ENCODE data around the gene HTT. TPM values are rescaled to one million over a fixed set of nuclear protein-coding genes. Genes with fewer than 3 reads are reported as not detected.

HTT gene
- total and polyA plus RNA-seq, 2 of the 8 experiments (the other 6 are each of a cell fraction or from before 2014, with no cell fraction given): 24.0 to 71.0 TPM

DNA sequence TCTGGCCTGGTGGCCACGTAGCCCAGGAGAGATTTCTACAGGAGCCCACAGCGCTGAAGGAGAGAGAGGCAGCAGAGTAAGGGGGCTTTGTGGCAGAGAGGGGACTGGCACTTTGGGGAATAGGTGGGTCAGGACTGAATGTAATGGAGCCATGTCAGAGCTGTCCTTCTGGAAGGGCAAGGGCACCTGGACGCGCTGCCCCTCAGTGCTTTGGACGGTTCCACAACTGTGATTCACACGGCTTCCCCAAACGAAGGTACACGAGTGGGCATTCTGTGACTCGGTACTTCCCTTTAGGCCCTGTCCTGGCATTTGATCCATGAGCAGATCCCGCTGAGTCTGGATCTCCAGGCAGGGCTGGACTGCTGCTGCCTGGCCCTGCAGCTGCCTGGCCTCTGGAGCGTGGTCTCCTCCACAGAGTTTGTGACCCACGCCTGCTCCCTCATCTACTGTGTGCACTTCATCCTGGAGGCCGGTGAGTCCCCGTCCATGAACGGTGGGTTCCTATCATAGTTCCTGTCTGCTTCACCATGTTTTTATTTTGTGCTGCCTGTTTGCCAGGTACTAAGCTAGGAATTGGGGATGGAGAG is 139.3 kb downstream of the HTT start:
- peaks cover 38 to 72% (median 62%) of the 10 kb centered on the region in 4 experiments for H3K36me3 ChIP-seq (ENCODE audit: control insufficient read depth in 2 of 4, insufficient read depth in 4 of 4, low read length in 3 of 4)
- WGBS, 2 experiments (ENCODE audit: extremely low coverage in 1 of 2, insufficient coverage in 1 of 2, insufficient read length in 1 of 2, insufficient replicate concordance in 2 of 2, low coverage in 1 of 2, low lambda C conversion rate in 2 of 2, missing lambda C conversion rate in 1 of 2): 91% methylated on average over 15 of the region's 15 CpGs; no CpG with 5 or more reads in 1 of the 2 experiments
- TF ChIP-seq TAF7 (optimal IDR thresholded peaks at IDR 0.05; ENCODE audit: borderline replicate concordance, low read depth, low read length): no peak
- TF ChIP-seq SP2 (IDR thresholded peaks at IDR 0.05; ENCODE audit: low read length): no peak
- TF ChIP-seq HDAC6 (IDR thresholded peaks at IDR 0.05; ENCODE audit: low read depth, low read length): no peak
- TF ChIP-seq YY1 (IDR thresholded peaks at IDR 0.05; ENCODE audit: low read depth, low read length): no peak
- TF ChIP-seq PHF8 (conservative IDR thresholded peaks at IDR 0.05; ENCODE audit: low read depth, low read length): no peak
- TF ChIP-seq SRF (IDR thresholded peaks at IDR 0.05; ENCODE audit: low read depth, low read length): no peak
- no peak for TF ChIP-seq BCL11A (IDR thresholded peaks at IDR 0.05; ENCODE audit: low read depth in 2 of 2, low read length in 2 of 2)
- no peak for TF ChIP-seq CEBPB (IDR thresholded peaks at IDR 0.05; ENCODE audit: low read depth, low read length)
- no peak for TF ChIP-seq RXRA (IDR thresholded peaks at IDR 0.05; ENCODE audit: insufficient read depth, low read depth, low read length)
- TF ChIP-seq, protein P1, sequence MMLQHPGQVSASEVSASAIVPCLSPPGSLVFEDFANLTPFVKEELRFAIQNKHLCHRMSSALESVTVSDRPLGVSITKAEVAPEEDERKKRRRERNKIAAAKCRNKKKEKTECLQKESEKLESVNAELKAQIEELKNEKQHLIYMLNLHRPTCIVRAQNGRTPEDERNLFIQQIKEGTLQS (IDR thresholded peaks at IDR 0.05; ENCODE audit: insufficient read depth, low read depth, low read length): no peak
- TF ChIP-seq SUZ12 (IDR thresholded peaks at IDR 0.05; ENCODE audit: low read length): no peak

More for the DNA sequence above, 139.3 kb downstream of the HTT start:
- Histone ChIP-seq H3K79me2 (ENCODE audit: control insufficient read depth in 1 of 2, insufficient read depth in 2 of 2, low read length in 2 of 2) (no peaks in the 10 kb centered on the region), H3K4ac (replicated peaks; ENCODE audit: insufficient read length, low read depth, low read length) (no peak overlapping the region), H4K5ac (ENCODE audit: insufficient read length, low read depth, low read length) (no peak overlapping the region), H3K27me3 (replicated peaks in 1 of 4; ENCODE audit: control insufficient read depth in 3 of 4, extremely low read depth in 1 of 4, insufficient read depth in 3 of 4, low read length in 3 of 4) (no peaks in the 10 kb centered on the region), H3K4me1 (replicated peaks in 1 of 4; ENCODE audit: control insufficient read depth in 3 of 4, insufficient read depth in 4 of 4, low read length in 3 of 4) (no peaks in the 10 kb centered on the region), H3K4me3 (ENCODE audit: extremely low read depth in 1 of 4, insufficient read depth in 2 of 4, low read depth in 3 of 4, low read length in 4 of 4) (no peak overlapping the region), H2BK120ac (replicated peaks; ENCODE audit: low read depth, low read length) (no peak overlapping the region), H3K14ac (ENCODE audit: insufficient read length) (no peak overlapping the region), H2BK5ac (ENCODE audit: low read depth, low read length) (no peak overlapping the region), H2BK15ac (ENCODE audit: low read length) (no peak overlapping the region), H3K27ac (ENCODE audit: low read depth, low read length) (no peak overlapping the region), H3K79me1 (ENCODE audit: low read depth, low read length) (no peaks in the 10 kb centered on the region), H2AFZ (ENCODE audit: low read length) (no peak overlapping the region), H3K4me2 (ENCODE audit: insufficient read depth in 1 of 2, low read depth in 2 of 2, low read length in 2 of 2) (no peak overlapping the region), H3K9ac (replicated peaks in 1 of 4; ENCODE audit: extremely low read depth in 1 of 4, low read depth in 3 of 4, low read length in 3 of 4) (no peak overlapping the region), H3K9me3 (ENCODE audit: insufficient read depth in 2 of 2, low read depth in 1 of 2, low read length in 1 of 2) (no peaks in the 10 kb centered on the region), H4K91ac (replicated peaks; ENCODE audit: insufficient read length, low read length) (no peak overlapping the region), H3K23me2 (ENCODE audit: low read depth, low read length) (no peaks in the 10 kb centered on the region), H3K56ac (replicated peaks; ENCODE audit: insufficient read length, low read depth, low read length) (no peak overlapping the region), H2BK12ac (ENCODE audit: low read depth, low read length) (no peak overlapping the region), H4K20me1 (replicated peaks in 1 of 2; ENCODE audit: control insufficient read depth in 1 of 2, insufficient read depth in 2 of 2, low read length in 2 of 2) (peaks cover 0 to 2% of the 10 kb centered on the region in 2 experiments), H2BK20ac (ENCODE audit: low read length) (no peak overlapping the region), H3K18ac (ENCODE audit: extremely low read depth, low read length) (no peak overlapping the region), H4K8ac (ENCODE audit: extremely low read depth, insufficient read depth, low read length) (no peak overlapping the region), H3K23ac (ENCODE audit: insufficient read length) (no peak overlapping the region), H2AK5ac (ENCODE audit: low read depth, low read length) (no peak overlapping the region)
- ChIA-PET POLR2A (ENCODE audit: partially characterized antibody) (no interaction called here), CTCF (ENCODE audit: partially characterized antibody) (no interaction called here)
- DNase-seq (ENCODE audit: low read depth in 1 of 2, low spot score in 2 of 2): no peak
- no peak for FAIRE-seq
